WERI-Rb-1 (cell line): ENCODE results near the gene CEP44.
"Not testable (repeated sequence)": the region's sequence is repeated elsewhere in the genome, so short reads cannot be mapped to it uniquely, and the experiment has no call there.

Experiments
- DNase-seq: peaks from one replicate; pipeline ENCODE4 v3.0.0-alpha.2; 2020
- H3K27ac ChIP-seq: fragments of 250-450 bp; sonication (Bioruptor Pico); 2 replicates; pipeline ENCODE4 v1.5.1; 2020; ENCODE audit warnings: mild to moderate bottlenecking, moderate library complexity
- H3K27me3 ChIP-seq: fragments of 250-450 bp; sonication (Bioruptor Pico); 2 replicates; pipeline ENCODE4 v1.5.1; 2021; ENCODE audit warnings: mild to moderate bottlenecking, low read depth, moderate library complexity; ENCODE audit not compliant: insufficient read depth, severe bottlenecking
- H3K36me3 ChIP-seq: fragments of 250-450 bp; sonication (Bioruptor Pico); 2 replicates; pipeline ENCODE4 v1.5.1; 2020; ENCODE audit warnings: mild to moderate bottlenecking, moderate library complexity
- H3K4me3 ChIP-seq: 2 replicates; pipeline ENCODE4 v1.5.1; 2011; ENCODE audit warnings: low read depth, mild to moderate bottlenecking, control low read depth, low read length
- H3K9me3 ChIP-seq: fragments of 250-450 bp; sonication (Bioruptor Pico); 2 replicates; pipeline ENCODE4 v1.5.1; 2021; ENCODE audit warnings: mild to moderate bottlenecking, moderate library complexity; ENCODE audit not compliant: severe bottlenecking
- CTCF ChIP-seq: IDR thresholded peaks from 2 replicates; pipeline ENCODE4 v1.5.1; 2011; ENCODE audit warnings: low read depth, mild to moderate bottlenecking, control low read depth, inconsistent platforms, low read length

CEP44 gene

GRCh38 chr4:174357321-174357720 lies 73.6 kb downstream of the CEP44 start:
- H3K9me3 ChIP-seq: no peaks in the 10 kb centered on the region
- no peak for TF ChIP-seq CTCF
- H3K36me3 ChIP-seq: no peaks in the 10 kb centered on the region
- H3K4me3 ChIP-seq: no peak overlapping the region
- H3K27me3 ChIP-seq: no peaks in the 10 kb centered on the region
- H3K27ac ChIP-seq: no peak overlapping the region
- no peak for DNase-seq

- no peaks in the 10 kb centered on the region for H3K9me3 ChIP-seq
- no peak overlapping the region for H3K27ac ChIP-seq
- H3K4me3 ChIP-seq: no peak overlapping the region
- no peak for TF ChIP-seq CTCF
- DNase-seq: no peak
- H3K36me3 ChIP-seq: no peaks in the 10 kb centered on the region
- H3K27me3 ChIP-seq: no peaks in the 10 kb centered on the region
Measured at GRCh38 chr4:174358410-174358809, 74.7 kb downstream of the CEP44 start.

GRCh38 chr4:174358829-174359228 lies 75.1 kb downstream of the CEP44 start:
- no peaks in the 10 kb centered on the region for H3K9me3 ChIP-seq
- no peak overlapping the region for H3K27ac ChIP-seq
- no peak for DNase-seq
- H3K27me3 ChIP-seq: no peaks in the 10 kb centered on the region
- no peak for TF ChIP-seq CTCF
- no peaks in the 10 kb centered on the region for H3K36me3 ChIP-seq
- no peak overlapping the region for H3K4me3 ChIP-seq

GRCh38 chr4:174362340-174362739 lies 78.6 kb downstream of the CEP44 start:
- H3K36me3 ChIP-seq: no peaks in the 10 kb centered on the region
- DNase-seq: no peak
- H3K9me3 ChIP-seq: no peaks in the 10 kb centered on the region
- H3K27me3 ChIP-seq: no peaks in the 10 kb centered on the region
- H3K27ac ChIP-seq: no peak overlapping the region
- H3K4me3 ChIP-seq: no peak overlapping the region
- no peak for TF ChIP-seq CTCF

- not testable (repeated sequence) for H3K9me3 ChIP-seq, H3K4me3 ChIP-seq, DNase-seq, H3K27ac ChIP-seq, H3K27me3 ChIP-seq, H3K36me3 ChIP-seq
Measured at GRCh38 chr4:174363782-174364181, 80.1 kb downstream of the CEP44 start.

GRCh38 chr4:174365018-174365587 lies 81.4 kb downstream of the CEP44 start:
- no peak overlapping the region for H3K4me3 ChIP-seq
- H3K27me3 ChIP-seq: no peaks in the 10 kb centered on the region
- no peak overlapping the region for H3K27ac ChIP-seq
- no peak for TF ChIP-seq CTCF
- no peaks in the 10 kb centered on the region for H3K36me3 ChIP-seq
- H3K9me3 ChIP-seq: peaks cover 2% of the 10 kb centered on the region
- no peak for DNase-seq
